PC-3 (cell line): Measurements from ENCODE around the gene GREB1L. TPM values are rescaled to one million over a fixed set of nuclear protein-coding genes. Genes with fewer than 3 reads are reported as not detected.

Experiments
- ATAC-seq: fragments of 200-7000 bp; cut with Tn5 transposase; 2 replicates; pipeline ENCODE4 v1.9.1; 2020; ENCODE audit warnings: mild to moderate bottlenecking, moderate library complexity
- BruUV-seq: library from RNA; stranded (reverse); fragments of 400-500 nt; replicated peaks from 2 replicates; lab custom pipeline; 2021; lab: Mats Ljungman, UMichigan
- CTCF ChIA-PET: fragments of 300-600 bp; sonication (Branson Sonifier 250); formaldehyde crosslinking; loops from one replicate; lab custom pipeline; 2022; ENCODE audit warnings: antibody characterized with exemption; lab: Charles Lee
- POLR2A ChIA-PET: fragments of 300-600 bp; sonication (Branson Sonifier 250); formaldehyde crosslinking; loops from one replicate; lab custom pipeline; 2022; ENCODE audit warnings: antibody characterized with exemption; ENCODE audit not compliant: unreplicated experiment; lab: Charles Lee
- DNase-seq: peaks from one replicate; pipeline ENCODE4 v3.0.0-alpha.2; 2015
- H2AFZ ChIP-seq: fragments of 300-600 bp; sonication (generic); 2 replicates; pipeline ENCODE4 v1.6.0; 2016; ENCODE audit warnings: antibody characterized with exemption, low read length
- H3F3A ChIP-seq: fragments of 300-600 bp; sonication (generic); one replicate; pipeline ENCODE4 v1.6.0; 2017; ENCODE audit warnings: antibody characterized with exemption, low read length, control low read depth, mild to moderate bottlenecking; ENCODE audit not compliant: unreplicated experiment
- H3K27ac ChIP-seq: fragments of 300-600 bp; sonication (generic); 2 replicates; pipeline ENCODE4 v1.5.1; 2016; ENCODE audit warnings: mild to moderate bottlenecking, low read length
- H3K27me3 ChIP-seq: fragments of 300-600 bp; sonication (generic); 2 replicates; pipeline ENCODE4 v1.6.1; 2016; ENCODE audit warnings: low read length, mixed read lengths
- H3K36me3 ChIP-seq: fragments of 300-600 bp; sonication (generic); 2 replicates; pipeline ENCODE4 v1.6.1; 2016; ENCODE audit warnings: low read depth, mixed run types, low read length, mixed read lengths
- H3K4me1 ChIP-seq: fragments of 300-600 bp; sonication (generic); 2 replicates; pipeline ENCODE4 v1.5.1; 2016; ENCODE audit warnings: low read length; ENCODE audit not compliant: insufficient read depth
- H3K4me2 ChIP-seq: fragments of 300-600 bp; sonication (generic); 2 replicates; pipeline ENCODE4 v1.6.0; 2016; ENCODE audit warnings: low read length
- H3K4me3 ChIP-seq: fragments of 300-600 bp; sonication (generic); 2 replicates; pipeline ENCODE4 v1.5.1; 2016; ENCODE audit warnings: mild to moderate bottlenecking, low read length, mixed read lengths
- H3K79me2 ChIP-seq: fragments of 300-600 bp; sonication (generic); 2 replicates; pipeline ENCODE4 v1.6.1; 2017; ENCODE audit warnings: low read length, mixed read lengths
- H3K9ac ChIP-seq: fragments of 300-600 bp; sonication (generic); 2 replicates; pipeline ENCODE4 v1.6.0; 2016; ENCODE audit warnings: mild to moderate bottlenecking, low read length
- H3K9me2 ChIP-seq: fragments of 300-600 bp; sonication (generic); replicated peaks from 2 replicates; pipeline ENCODE4 v1.6.1; 2016; ENCODE audit warnings: mixed run types, low read length, mixed read lengths
- H3K9me3 ChIP-seq: fragments of 300-600 bp; sonication (generic); 2 replicates; pipeline ENCODE4 v1.6.1; 2016; ENCODE audit warnings: low read length, mixed read lengths
- H4K20me1 ChIP-seq: fragments of 300-600 bp; sonication (generic); 2 replicates; pipeline ENCODE4 v1.6.1; 2016; ENCODE audit warnings: low read length, mixed read lengths
- CTCF ChIP-seq: fragments of 300-600 bp; sonication (generic); conservative IDR thresholded peaks from 2 replicates; pipeline ENCODE4 v1.5.1; 2017; ENCODE audit warnings: antibody characterized with exemption, low read depth, mild to moderate bottlenecking, low read length
- EZH2 ChIP-seq: fragments of 300-600 bp; sonication (generic); IDR thresholded peaks from one replicate; pipeline ENCODE4 v1.6.1; 2017; ENCODE audit warnings: antibody characterized with exemption, mild to moderate bottlenecking, low read length; ENCODE audit not compliant: unreplicated experiment
- EZH2phosphoT487 ChIP-seq: fragments of 300-600 bp; sonication (generic); IDR thresholded peaks from 2 replicates; pipeline ENCODE4 v1.6.1; 2018; ENCODE audit warnings: mild to moderate bottlenecking, antibody characterized with exemption, low read length, borderline replicate concordance
- intact Hi-C: fragments of 100-400 bp; cut with micrococcal nuclease; formaldehyde crosslinking; loops from 2 replicates; pipeline ENCODE4 v1.9.0; 2023
- total RNA-seq: library from RNA; depleted of rRNA; stranded (reverse); fragments of >200 nt; gene quantifications from 2 replicates; pipeline ENCODE4 v1.2.3, GENCODE V29; 2014

The GREB1L gene
- total RNA-seq, 1 experiment from 2014 or later: 10.3 TPM

DNA sequence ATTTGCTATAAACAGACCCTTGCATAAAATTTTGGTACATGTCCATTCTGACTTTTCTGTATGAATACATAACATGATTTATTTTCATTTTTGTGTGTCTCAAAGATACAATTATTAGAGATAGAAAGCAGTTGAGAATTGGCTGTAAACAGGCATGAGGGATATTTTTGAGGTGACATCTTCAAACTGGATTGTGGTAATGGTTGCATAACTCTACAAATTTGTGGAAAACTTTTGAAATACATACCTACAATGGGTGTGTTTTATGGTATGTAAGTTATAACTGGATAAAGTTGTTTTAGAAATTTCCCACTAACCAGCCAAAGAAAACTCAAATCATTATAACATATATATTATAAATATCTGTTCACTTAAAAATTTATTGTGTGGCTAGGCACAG is 39.6 kb downstream of the GREB1L start:
- H3K27ac ChIP-seq: no peak overlapping the region
- no peaks in the 10 kb centered on the region for H4K20me1 ChIP-seq
- no peak overlapping the region for H3K4me2 ChIP-seq
- no peaks in the 10 kb centered on the region for H3K9me3 ChIP-seq
- intact Hi-C loops: no loop called here
- H3K9me2 ChIP-seq: no peaks in the 10 kb centered on the region
- H3K27me3 ChIP-seq: no peaks in the 10 kb centered on the region
- ChIA-PET POLR2A (no interaction called here), CTCF (no interaction called here)
- no peaks in the 10 kb centered on the region for H3K4me1 ChIP-seq
- no peaks in the 10 kb centered on the region for H3K36me3 ChIP-seq
- H2AFZ ChIP-seq: no peak overlapping the region
- no TSS peak for BruUV-seq
- no peak for ATAC-seq
- no peaks in the 10 kb centered on the region for H3F3A ChIP-seq
- no peak for DNase-seq
- H3K4me3 ChIP-seq: no peak overlapping the region
- H3K9ac ChIP-seq: no peak overlapping the region
- H3K79me2 ChIP-seq: no peaks in the 10 kb centered on the region
- no peak for TF ChIP-seq CTCF
- TF ChIP-seq EZH2phosphoT487: no peak
- TF ChIP-seq EZH2: no peak

DNA sequence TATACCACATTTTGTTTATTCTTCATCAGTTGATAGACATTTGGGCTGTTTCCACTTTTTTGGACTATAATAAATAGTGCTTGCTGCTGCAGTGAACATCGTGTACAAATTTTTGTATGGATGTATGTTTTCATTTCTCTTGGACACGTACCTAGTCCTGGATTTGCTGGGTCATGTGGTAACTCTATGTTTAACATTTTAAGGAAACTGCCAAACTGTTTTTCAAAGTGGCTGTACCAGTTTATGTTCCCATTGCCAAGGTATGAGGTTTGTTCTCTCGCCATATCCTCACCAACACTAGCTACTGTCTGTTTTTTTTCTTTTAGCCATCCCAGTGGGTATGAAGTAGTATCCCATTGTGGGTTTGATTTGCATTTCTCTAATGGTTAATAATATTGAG is 42.5 kb downstream of the GREB1L start:
- no peaks in the 10 kb centered on the region for H3K27me3 ChIP-seq
- ATAC-seq: no peak
- ChIA-PET POLR2A (no interaction called here), CTCF (no interaction called here)
- H3K9me3 ChIP-seq: no peaks in the 10 kb centered on the region
- H3K4me3 ChIP-seq: no peak overlapping the region
- no peaks in the 10 kb centered on the region for H3K9me2 ChIP-seq
- TF ChIP-seq EZH2phosphoT487: no peak
- H3K4me2 ChIP-seq: no peak overlapping the region
- intact Hi-C loops: no loop called here
- DNase-seq: no peak
- H3K4me1 ChIP-seq: 0 out of 2 replicates have a peak, but pooled peaks cover 4% of the 10 kb centered on the region
- H3K79me2 ChIP-seq: no peaks in the 10 kb centered on the region
- H4K20me1 ChIP-seq: no peaks in the 10 kb centered on the region
- no peak overlapping the region for H3K27ac ChIP-seq
- H3K9ac ChIP-seq: no peak overlapping the region
- H3F3A ChIP-seq: no peaks in the 10 kb centered on the region
- no TSS peak for BruUV-seq
- no peaks in the 10 kb centered on the region for H3K36me3 ChIP-seq
- H2AFZ ChIP-seq: no peak overlapping the region

GRCh38 chr18:21289827-21290226 is 47.8 kb downstream of the GREB1L start:
- H2AFZ ChIP-seq: no peak overlapping the region
- no peak overlapping the region for H3K4me3 ChIP-seq
- H3K4me2 ChIP-seq: no peak overlapping the region
- no TSS peak for BruUV-seq
- no peaks in the 10 kb centered on the region for H3K79me2 ChIP-seq
- no peak for TF ChIP-seq EZH2phosphoT487
- ChIA-PET POLR2A (no interaction called here), CTCF (no interaction called here)
- ATAC-seq (no peak; the same call in 1 of the 2 replicates), DNase-seq (no peak)
- H4K20me1 ChIP-seq: no peaks in the 10 kb centered on the region
- no peaks in the 10 kb centered on the region for H3F3A ChIP-seq
- no peak overlapping the region for H3K9ac ChIP-seq
- H3K36me3 ChIP-seq: no peaks in the 10 kb centered on the region
- H3K4me1 ChIP-seq: peaks cover 13% of the 10 kb centered on the region
- H3K9me2 ChIP-seq: no peaks in the 10 kb centered on the region
- H3K27ac ChIP-seq: no peak overlapping the region
- no peaks in the 10 kb centered on the region for H3K9me3 ChIP-seq
- H3K27me3 ChIP-seq: no peaks in the 10 kb centered on the region
- intact Hi-C loops: loop anchor here (2.0 kb wide), 1 partner anchor 41 kb away; no protein-coding TSS in a partner anchor

- Histone ChIP-seq H4K20me1 (no peaks in the 10 kb centered on the region), H3K27ac (no peak overlapping the region), H2AFZ (no peak overlapping the region), H3K36me3 (no peaks in the 10 kb centered on the region), H3K9me3 (no peaks in the 10 kb centered on the region), H3K4me1 (peaks cover 13% of the 10 kb centered on the region), H3K4me3 (no peak overlapping the region), H3K79me2 (no peaks in the 10 kb centered on the region), H3K27me3 (no peaks in the 10 kb centered on the region), H3K4me2 (0 out of 2 replicates have a peak overlapping the region, but pooled peaks have one; percentile 10), H3K9ac (no peak overlapping the region), H3F3A (no peaks in the 10 kb centered on the region), H3K9me2 (no peaks in the 10 kb centered on the region)
- intact Hi-C loops: loop anchor here (2.0 kb wide), 1 partner anchor 40 kb away; no protein-coding TSS in a partner anchor
- ChIA-PET POLR2A (interaction anchor here (0.7 kb wide), 1 partner anchor 40 kb away, joined by 5 read pairs; no protein-coding TSS in a partner anchor), CTCF (no interaction called here)
- TF ChIP-seq EZH2 (no peak), EZH2phosphoT487 (no peak), CTCF (no peak)
- BruUV-seq: no TSS peak
- ATAC-seq: peak; percentile 17; the same call in 1 of the 2 replicates
- DNase-seq: peak; percentile 53
Measured at GRCh38 chr18:21291106-21291505, 49.1 kb downstream of the GREB1L start.
